Activated CD4-positive, CD25-positive, alpha-beta regulatory T cell treated with anti-CD3 and anti-CD28 coated beads, Interleukin-2, amount 50 U/mL, for 24 hours (primary cell): ENCODE data around the gene LY6G6D.

Experiments
- ATAC-seq, 2 donors: fragments of 150-1000 bp; cut with Tn5 transposase; one replicate each; pipeline ENCODE4 v1.10.0; 2021; ENCODE audit warnings: mild to moderate bottlenecking in 1 of 2, moderate library complexity in 1 of 2

The LY6G6D gene

GRCh38 chr6:31767096-31767645 is 52.0 kb downstream of the LY6G6D start:
- ATAC-seq: no peak
